ENCODE data around the gene MGAT4B.

DNA sequence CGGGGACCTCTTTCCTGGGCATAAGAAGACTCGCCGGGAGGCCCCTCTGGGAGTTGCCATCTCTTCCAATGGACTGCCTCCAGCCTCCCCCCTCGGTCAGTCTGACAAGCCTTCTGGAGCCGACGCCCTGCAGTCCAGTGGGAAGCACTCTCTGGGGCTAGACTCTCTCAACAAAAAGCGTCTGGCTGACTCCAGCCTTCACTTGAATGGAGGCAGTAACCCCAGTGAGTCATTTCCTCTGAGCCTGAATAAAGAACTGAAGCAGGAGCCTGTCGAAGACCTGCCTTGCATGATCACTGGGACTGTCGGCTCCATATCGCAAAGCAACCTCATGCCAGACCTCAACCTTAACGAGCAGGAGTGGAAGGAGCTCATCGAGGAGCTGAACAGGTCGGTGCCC is 41.3 kb downstream of the MGAT4B start:
- TF ChIP-seq CTCF (IDR thresholded peaks at IDR 0.05) (no peak), POLR2A (IDR thresholded peaks at IDR 0.05) (no peak), EP300 (IDR thresholded peaks at IDR 0.05) (no peak), POLR2AphosphoS5 (IDR thresholded peaks at IDR 0.05) (no peak)
